ENCODE measurements around the gene PDZD7. TPM values are rescaled to one million over a fixed set of nuclear protein-coding genes. Genes with fewer than 3 reads are reported as not detected.

Gene PDZD7
- total and polyA plus RNA-seq, 2 of the 8 experiments (the other 6 are each of a cell fraction or from before 2014, with no cell fraction given) = 0.88 to 1.6 TPM

- no peak for FAIRE-seq
- peaks cover 28 to 63% (median 54%) of the 10 kb centered on the region in 4 experiments for H3K27me3 ChIP-seq (replicated peaks in 1 of 4; ENCODE audit: control insufficient read depth in 3 of 4, extremely low read depth in 1 of 4, insufficient read depth in 3 of 4, low read length in 3 of 4)
- H2AFZ ChIP-seq (ENCODE audit: low read length) = no peak overlapping the region
Observed at GRCh38 chr10:101069441-101069840, 38.5 kb upstream of the PDZD7 start.

More at GRCh38 chr10:101069441-101069840, 38.5 kb upstream of the PDZD7 start:
- Histone ChIP-seq H3K4me3 (ENCODE audit: extremely low read depth in 1 of 4, insufficient read depth in 2 of 4, low read depth in 3 of 4, low read length in 4 of 4) (no peak overlapping the region), H2BK12ac (ENCODE audit: low read depth, low read length) (no peak overlapping the region), H3K23me2 (ENCODE audit: low read depth, low read length) (peaks cover 15% of the 10 kb centered on the region; the same call in 1 of the 2 replicates), H3K4me1 (replicated peaks in 1 of 4; ENCODE audit: control insufficient read depth in 3 of 4, insufficient read depth in 4 of 4, low read length in 3 of 4) (peaks cover 4 to 19% (median 8%) of the 10 kb centered on the region in 4 experiments), H4K20me1 (replicated peaks in 1 of 2; ENCODE audit: control insufficient read depth in 1 of 2, insufficient read depth in 2 of 2, low read length in 2 of 2) (peaks cover 0 to 7% of the 10 kb centered on the region in 2 experiments), H4K5ac (ENCODE audit: insufficient read length, low read depth, low read length) (no peak overlapping the region), H3K79me2 (ENCODE audit: control insufficient read depth in 1 of 2, insufficient read depth in 2 of 2, low read length in 2 of 2) (no peaks in the 10 kb centered on the region), H3K18ac (ENCODE audit: extremely low read depth, low read length) (no peak overlapping the region), H3K56ac (replicated peaks; ENCODE audit: insufficient read length, low read depth, low read length) (no peak overlapping the region), H3K4me2 (ENCODE audit: insufficient read depth in 1 of 2, low read depth in 2 of 2, low read length in 2 of 2) (no peak overlapping the region), H3K14ac (ENCODE audit: insufficient read length) (no peak overlapping the region), H2AK5ac (ENCODE audit: low read depth, low read length) (no peak overlapping the region), H3K79me1 (ENCODE audit: low read depth, low read length) (no peaks in the 10 kb centered on the region), H4K91ac (replicated peaks; ENCODE audit: insufficient read length, low read length) (no peak overlapping the region), H2BK20ac (ENCODE audit: low read length) (no peak overlapping the region), H3K4ac (replicated peaks; ENCODE audit: insufficient read length, low read depth, low read length) (no peak overlapping the region), H3K9ac (replicated peaks in 1 of 4; ENCODE audit: extremely low read depth in 1 of 4, low read depth in 3 of 4, low read length in 3 of 4) (no peak overlapping the region), H4K8ac (ENCODE audit: extremely low read depth, insufficient read depth, low read length) (no peak overlapping the region), H2BK5ac (ENCODE audit: low read depth, low read length) (no peak overlapping the region), H3K9me3 (ENCODE audit: insufficient read depth in 2 of 2, low read depth in 1 of 2, low read length in 1 of 2) (no peaks in the 10 kb centered on the region), H3K27ac (ENCODE audit: low read depth, low read length) (no peak overlapping the region), H3K36me3 (ENCODE audit: control insufficient read depth in 2 of 4, insufficient read depth in 4 of 4, low read length in 3 of 4) (no peaks in the 10 kb centered on the region), H2BK15ac (ENCODE audit: low read length) (no peak overlapping the region), H3K23ac (ENCODE audit: insufficient read length) (no peak overlapping the region), H2BK120ac (replicated peaks; ENCODE audit: low read depth, low read length) (no peak overlapping the region)
- WGBS, 2 experiments (ENCODE audit: extremely low coverage in 1 of 2, insufficient coverage in 1 of 2, insufficient read length in 1 of 2, insufficient replicate concordance in 2 of 2, low coverage in 1 of 2, low lambda C conversion rate in 2 of 2, missing lambda C conversion rate in 1 of 2) = 80% methylated on average over 5 of the region's 5 CpGs; no CpG with 5 or more reads in 1 of the 2 experiments
- DNase-seq (ENCODE audit: low read depth in 1 of 2, low spot score in 2 of 2) = no peak
- TF ChIP-seq MAX (IDR thresholded peaks at IDR 0.05) = no peak
- no peak for TF ChIP-seq SRF (IDR thresholded peaks at IDR 0.05; ENCODE audit: low read depth, low read length)
- TF ChIP-seq EGR1 (IDR thresholded peaks at IDR 0.05; ENCODE audit: borderline replicate concordance, low read depth, low read length) = no peak
- TF ChIP-seq JUN (IDR thresholded peaks at IDR 0.05; ENCODE audit: low read depth, low read length) = no peak
- ChIA-PET CTCF (ENCODE audit: partially characterized antibody) (interaction anchor here (0.6 to 59.5 kb wide), 14 partner anchors 5 to 501 kb away, joined by 3 to 2176 read pairs (median 4); partner anchors contain the start of genes KAZALD1, PDZD7 and SFXN3), POLR2A (ENCODE audit: partially characterized antibody) (interaction anchor here (0.9 to 1.2 kb wide), 2 partner anchors 9 to 12 kb away, joined by 3 read pairs; no protein-coding TSS in a partner anchor)

Measured in H1 (cell line).